AG08395 (cell line): ENCODE results near the gene CCDC183.

ENCODE experiments used
- DNase-seq: peaks from one replicate; pipeline ENCODE4 v3.0.0; 2012; ENCODE audit warnings: mixed read lengths, low spot score

CCDC183 gene

DNA sequence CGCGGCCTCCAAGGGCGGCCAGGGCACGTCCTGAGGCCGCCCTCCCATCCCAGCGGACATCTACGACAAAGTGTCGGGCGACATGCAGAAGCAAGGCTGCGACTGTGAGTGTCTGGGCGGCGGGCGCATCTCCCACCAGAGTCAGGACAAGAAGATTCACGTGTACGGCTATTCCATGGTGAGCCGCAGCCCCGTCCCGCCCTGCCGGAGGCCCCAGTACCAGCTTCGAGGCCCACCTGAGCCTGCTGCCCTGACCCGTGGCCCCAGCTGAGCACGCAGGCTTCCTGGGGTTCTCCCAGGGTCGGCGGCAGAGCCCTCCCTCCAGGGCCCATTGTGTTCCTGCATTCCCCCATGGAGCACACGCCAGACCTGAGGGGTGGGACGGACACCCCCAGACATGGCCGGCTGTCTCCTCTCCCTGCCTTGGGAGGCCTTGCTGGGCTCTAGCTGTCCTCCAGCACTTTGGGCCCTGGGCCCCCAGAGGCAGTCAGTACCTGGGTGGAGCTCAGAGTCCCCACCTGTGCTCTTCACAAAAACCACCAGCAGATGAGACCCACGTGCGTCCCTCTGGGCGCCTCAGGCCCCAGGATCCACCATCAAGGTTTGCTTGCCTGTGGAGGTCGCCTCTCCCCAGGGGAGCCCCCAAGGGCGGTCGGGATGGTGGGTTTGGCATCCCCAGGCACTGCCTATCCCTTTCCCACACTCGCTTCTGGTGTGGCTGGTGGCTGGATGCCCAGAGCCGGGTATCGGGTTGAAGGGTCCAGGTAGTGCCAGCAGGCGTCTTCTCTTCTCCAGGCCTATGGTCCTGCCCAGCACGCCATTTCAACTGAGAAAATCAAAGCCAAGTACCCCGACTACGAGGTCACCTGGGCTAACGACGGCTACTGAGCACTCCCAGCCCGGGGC lies 54.1 kb downstream of the CCDC183 start:
- no peak for DNase-seq

DNA sequence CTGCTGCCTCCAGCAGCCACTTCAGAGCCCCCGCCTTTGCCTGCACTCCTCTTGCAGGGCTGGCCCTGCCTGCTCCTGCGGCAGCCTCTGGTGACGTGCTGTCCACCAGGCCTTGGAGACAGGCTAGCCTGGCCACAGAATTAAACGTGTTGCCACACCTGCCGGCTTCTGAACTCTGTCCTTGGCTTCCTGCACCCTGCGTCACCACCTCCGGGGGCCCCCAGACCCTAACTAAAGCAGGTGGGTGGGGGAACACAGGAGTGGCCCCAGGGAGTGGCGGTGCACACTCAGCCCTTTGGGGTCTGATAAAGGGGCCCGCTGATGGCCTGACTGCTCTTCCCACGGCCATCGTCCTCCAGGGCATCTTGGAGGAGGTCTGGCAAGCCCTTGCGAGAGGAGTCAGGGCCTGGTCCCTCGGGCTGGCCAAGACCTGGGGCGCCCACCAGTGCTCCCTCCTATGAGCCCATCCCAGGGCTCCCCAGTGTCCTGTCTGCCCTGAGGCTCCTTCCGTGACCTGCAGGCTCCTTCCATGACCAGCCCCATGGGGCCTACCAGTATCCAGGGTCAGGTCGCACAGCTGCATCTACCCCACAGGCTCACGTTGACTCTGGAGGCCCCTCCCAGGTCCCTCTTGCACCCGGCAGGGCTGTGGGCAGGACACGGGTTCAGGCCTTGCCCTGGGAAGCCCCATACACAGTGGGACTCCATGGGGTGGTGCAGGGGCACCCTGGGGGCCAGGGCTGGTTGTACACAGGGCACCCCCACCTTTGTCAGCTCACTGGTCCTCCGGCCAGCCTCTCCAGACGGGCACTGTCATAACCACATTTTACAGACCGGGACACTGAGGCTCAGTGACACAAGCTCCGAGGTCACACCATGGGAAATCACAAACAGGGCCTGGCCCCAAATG lies 55.0 kb downstream of the CCDC183 start:
- no peak for DNase-seq

DNA sequence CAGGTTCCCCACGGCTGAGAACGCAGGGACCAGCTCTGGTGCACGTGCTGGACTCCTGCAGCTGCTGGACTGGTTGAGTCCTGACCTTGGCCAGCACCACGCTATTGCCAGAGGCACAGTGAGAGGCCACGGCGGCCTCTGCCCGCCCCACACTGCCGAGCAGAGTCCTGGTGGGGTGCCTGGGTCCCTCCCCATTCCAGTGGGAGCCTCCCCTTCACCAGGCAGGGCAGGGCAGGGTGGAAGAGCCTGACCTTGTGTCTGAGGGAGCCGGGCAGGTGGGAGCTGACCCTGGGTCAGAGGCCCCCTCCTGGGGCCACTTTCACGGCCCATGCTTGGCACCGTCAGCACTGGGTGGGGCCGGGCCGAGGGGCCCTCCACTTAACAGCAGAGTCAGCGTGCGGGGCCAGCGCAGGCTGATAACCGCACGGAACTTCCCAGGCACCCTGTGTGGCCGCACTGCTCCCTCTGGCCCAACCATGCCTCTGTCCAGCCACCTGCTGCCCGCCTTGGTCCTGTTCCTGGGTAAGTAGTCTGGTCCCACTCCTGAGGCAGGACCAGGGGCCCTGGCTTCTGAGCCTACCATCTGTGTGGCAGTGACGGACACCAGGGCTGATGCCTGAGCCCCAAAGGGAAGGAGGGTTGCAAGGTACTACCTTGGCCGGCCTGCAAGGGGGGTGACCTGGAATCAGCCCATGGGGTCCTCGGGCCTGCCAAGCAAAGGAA lies 56.0 kb downstream of the CCDC183 start, which contains the start of gene MAMDC4:
MAMDC4 (plus strand) TSS at position 406 of the 723 bp plus-strand sequence; CDS start at position 477, 71 bp downstream.
- no peak for DNase-seq

DNA sequence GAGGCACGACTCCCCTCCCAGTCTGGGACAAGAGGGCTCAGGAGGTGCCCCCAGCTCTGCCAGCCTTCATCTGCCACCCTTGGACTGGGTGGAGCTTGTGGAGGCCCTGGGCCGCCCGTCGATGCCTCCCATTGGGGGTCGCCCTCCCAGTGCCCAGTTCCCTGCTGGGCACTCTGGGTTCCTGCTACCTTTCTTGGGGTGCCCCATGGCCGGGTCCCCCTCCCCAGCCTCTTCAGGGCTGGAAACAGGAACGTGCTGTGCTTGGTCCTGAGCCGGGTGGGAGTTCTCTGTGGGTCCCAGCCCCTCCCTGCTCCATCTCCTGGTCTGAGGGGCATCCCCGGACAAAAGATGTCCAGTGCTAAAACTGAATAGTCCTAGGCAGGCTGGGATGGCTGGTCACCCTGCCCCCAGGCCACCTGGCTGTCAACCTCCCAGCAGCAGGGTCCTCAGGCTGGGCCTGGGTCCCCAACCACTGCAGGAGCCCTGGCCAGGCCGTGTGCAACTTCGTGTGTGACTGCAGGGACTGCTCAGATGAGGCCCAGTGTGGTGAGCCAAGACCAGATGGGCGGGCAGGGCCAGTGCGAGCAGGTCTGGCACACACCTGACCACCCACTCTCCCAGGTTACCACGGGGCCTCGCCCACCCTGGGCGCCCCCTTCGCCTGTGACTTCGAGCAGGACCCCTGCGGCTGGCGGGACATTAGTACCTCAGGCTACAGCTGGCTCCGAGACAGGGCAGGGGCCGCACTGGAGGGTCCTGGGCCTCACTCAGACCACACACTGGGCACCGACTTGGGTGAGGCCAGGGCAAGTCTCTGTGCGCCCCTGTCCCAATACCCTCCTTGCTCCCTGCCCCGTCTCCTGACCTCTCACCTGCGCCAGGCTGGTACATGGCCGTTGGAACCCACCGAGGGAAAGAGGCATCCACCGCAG lies 56.8 kb downstream of the CCDC183 start:
- no peak for DNase-seq

DNA sequence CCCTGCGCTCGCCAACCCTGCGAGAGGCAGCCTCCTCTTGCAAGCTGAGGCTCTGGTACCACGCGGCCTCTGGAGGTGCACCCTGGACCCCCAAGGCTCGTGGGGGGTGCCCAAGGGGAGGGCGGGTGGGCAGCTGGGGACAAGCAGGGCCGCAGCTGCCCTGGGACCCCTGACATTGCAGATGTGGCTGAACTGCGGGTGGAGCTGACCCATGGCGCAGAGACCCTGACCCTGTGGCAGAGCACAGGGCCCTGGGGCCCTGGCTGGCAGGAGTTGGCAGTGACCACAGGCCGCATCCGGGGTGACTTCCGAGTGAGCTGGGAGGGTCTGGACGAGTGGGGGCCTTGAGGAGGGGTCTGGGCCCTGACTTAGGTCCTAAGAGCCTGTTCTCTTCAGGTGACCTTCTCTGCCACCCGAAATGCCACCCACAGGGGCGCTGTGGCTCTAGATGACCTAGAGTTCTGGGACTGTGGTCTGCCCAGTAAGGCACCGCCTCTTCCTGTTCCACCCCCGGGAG lies 57.5 kb downstream of the CCDC183 start:
- DNase-seq = no peak

DNA sequence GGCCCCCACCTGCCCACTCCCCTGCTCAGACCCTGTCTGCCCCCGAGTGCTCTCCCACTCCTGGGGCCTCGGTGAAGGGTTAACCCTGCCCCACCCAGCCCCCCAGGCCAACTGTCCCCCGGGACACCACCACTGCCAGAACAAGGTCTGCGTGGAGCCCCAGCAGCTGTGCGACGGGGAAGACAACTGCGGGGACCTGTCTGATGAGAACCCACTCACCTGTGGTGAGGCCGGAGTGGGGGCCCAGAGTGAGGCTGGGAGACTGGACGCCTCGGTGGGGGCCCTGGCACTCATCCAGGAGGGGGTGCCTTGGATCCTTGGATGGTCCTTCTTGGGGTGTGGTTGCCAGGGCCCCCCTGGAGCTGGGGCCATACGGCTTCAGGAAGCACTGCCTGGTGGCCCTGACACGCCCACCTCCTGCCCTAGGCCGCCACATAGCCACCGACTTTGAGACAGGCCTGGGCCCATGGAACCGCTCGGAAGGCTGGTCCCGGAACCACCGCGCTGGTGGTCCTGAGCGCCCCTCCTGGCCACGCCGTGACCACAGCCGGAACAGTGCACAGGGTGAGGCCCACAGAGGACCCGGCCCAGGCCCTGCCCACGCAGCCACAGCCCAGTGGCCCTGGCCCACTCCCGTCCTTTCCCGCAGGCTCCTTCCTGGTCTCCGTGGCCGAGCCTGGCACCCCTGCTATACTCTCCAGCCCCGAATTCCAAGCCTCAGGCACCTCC lies 58.1 kb downstream of the CCDC183 start:
- no peak for DNase-seq

DNA sequence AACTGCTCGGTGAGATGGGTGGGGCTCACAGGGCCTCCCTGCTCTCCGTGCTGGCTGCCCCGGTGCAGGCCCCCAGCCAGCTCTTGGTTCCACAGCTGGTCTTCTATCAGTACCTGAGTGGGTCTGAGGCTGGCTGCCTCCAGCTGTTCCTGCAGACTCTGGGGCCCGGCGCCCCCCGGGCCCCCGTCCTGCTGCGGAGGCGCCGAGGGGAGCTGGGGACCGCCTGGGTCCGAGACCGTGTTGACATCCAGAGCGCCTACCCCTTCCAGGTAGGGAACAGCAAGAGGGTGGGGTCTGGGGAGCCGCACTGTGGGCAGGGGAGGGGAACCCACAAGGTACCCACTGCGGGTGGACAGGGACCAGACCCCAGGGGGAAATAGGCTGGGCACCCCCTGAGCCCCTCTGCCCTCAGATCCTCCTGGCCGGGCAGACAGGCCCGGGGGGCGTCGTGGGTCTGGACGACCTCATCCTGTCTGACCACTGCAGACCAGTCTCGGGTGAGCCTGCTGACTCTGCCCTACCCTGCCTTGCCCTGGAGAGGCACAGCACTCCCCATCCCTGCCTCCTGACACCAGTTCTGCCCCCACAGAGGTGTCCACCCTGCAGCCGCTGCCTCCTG lies 58.8 kb downstream of the CCDC183 start:
- DNase-seq = no peak

DNA sequence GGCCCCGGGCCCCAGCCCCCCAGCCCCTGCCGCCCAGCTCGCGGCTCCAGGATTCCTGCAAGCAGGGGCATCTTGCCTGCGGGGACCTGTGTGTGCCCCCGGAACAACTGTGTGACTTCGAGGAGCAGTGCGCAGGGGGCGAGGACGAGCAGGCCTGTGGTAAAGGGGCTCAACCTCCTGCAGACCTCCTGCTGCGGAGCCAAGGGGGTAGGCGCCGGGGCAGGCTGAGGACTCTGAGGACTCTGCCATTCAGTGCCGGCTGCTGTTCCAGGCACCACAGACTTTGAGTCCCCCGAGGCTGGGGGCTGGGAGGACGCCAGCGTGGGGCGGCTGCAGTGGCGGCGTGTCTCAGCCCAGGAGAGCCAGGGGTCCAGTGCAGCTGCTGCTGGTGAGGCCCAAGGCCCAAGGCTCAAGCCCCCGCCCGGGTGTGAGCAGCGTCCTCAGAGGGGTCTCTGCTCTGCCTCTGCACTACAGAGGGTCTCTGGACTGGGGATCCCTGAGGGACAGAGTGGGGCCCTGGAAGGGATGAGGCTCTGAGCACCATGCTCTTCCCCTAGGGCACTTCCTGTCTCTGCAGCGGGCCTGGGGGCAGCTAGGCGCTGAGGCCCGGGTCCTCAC lies 59.4 kb downstream of the CCDC183 start:
- DNase-seq = no peak

DNA sequence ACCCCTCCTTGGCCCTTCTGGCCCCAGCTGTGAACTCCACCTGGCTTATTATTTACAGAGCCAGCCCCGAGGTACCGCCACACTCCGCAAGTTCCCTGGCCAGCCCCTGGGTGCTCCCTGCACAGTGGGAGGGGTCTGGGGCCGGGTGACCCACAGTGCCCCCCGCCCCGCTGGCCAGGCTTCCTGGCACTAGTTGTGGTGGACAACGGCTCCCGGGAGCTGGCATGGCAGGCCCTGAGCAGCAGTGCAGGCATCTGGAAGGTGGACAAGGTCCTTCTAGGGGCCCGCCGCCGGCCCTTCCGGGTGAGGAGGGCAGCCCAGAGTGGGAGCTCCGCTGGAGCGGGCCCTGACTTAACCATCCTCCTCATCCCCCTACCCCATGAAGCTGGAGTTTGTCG lies 59.9 kb downstream of the CCDC183 start:
- DNase-seq = no peak

DNA sequence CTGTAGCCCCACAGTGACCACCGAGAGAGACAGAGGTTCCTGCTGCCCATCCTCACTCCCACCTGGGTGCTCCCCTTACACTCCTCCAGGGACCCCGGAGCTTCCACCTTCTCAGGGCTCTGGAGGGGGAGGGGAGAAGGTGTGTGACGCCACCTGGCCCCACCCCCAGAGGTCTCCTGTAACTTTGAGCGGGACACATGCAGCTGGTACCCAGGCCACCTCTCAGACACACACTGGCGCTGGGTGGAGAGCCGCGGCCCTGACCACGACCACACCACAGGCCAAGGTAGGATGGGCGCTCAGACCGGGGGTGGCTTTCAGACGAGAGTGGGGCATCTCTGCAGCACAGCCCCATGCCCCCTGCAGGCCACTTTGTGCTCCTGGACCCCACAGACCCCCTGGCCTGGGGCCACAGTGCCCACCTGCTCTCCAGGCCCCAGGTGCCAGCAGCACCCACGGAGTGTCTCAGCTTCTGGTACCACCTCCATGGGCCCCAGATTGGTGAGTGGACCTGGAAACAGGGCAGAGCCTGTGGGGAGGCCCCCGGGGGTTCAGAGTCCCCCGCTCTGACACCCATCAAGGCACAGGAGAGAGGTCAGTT lies 60.5 kb downstream of the CCDC183 start:
- DNase-seq = no peak

DNA sequence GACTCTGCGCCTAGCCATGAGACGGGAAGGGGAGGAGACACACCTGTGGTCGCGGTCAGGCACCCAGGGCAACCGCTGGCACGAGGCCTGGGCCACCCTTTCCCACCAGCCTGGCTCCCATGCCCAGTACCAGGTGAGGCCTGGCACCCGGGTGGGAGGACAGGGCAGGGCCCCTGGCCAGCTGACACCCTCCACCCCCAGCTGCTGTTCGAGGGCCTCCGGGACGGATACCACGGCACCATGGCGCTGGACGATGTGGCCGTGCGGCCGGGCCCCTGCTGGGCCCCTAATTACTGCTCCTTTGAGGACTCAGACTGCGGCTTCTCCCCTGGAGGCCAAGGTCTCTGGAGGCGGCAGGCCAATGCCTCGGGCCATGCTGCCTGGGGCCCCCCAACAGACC lies 61.0 kb downstream of the CCDC183 start:
- DNase-seq = no peak
